Eye (tissue), 1 donor: ENCODE measurements around the gene TMEM140.
"Not testable (repeated sequence)": the region's sequence is repeated elsewhere in the genome, so short reads cannot be mapped to it uniquely, and the experiment has no call there.

Experiments
- DNase-seq: peaks from one replicate; pipeline ENCODE4 v3.0.0-alpha.2; 2015

The TMEM140 gene

GRCh38 chr7:135159359-135160085, 11.7 kb downstream of the TMEM140 start:
- no peak for DNase-seq

GRCh38 chr7:135160098-135160857, 12.4 kb downstream of the TMEM140 start:
- DNase-seq, result no peak

GRCh38 chr7:135160858-135161653, 13.2 kb downstream of the TMEM140 start:
- no peak for DNase-seq

GRCh38 chr7:135161669-135162068, 13.8 kb downstream of the TMEM140 start:
- DNase-seq, result no peak

- DNase-seq, result no peak
These were observed 14.6 kb downstream of the TMEM140 start for GRCh38 chr7:135162382-135163001.

- DNase-seq, result no peak
These were observed 16.6 kb downstream of the TMEM140 start for GRCh38 chr7:135164357-135165061.

- no peak for DNase-seq
These were observed 18.0 kb downstream of the TMEM140 start for GRCh38 chr7:135165862-135166261.

- no peak for DNase-seq
These were observed 18.6 kb downstream of the TMEM140 start for GRCh38 chr7:135166338-135166990.

- no peak for DNase-seq
These were observed 19.6 kb downstream of the TMEM140 start for GRCh38 chr7:135167365-135167917.

GRCh38 chr7:135168001-135168400, 20.1 kb downstream of the TMEM140 start:
- DNase-seq, result no peak

- no peak for DNase-seq
These were observed 20.7 kb downstream of the TMEM140 start for GRCh38 chr7:135168489-135169140.

- no peak for DNase-seq
These were observed 21.5 kb downstream of the TMEM140 start for GRCh38 chr7:135169141-135169963.

GRCh38 chr7:135169964-135170273, 22.0 kb downstream of the TMEM140 start:
- DNase-seq, result no peak

GRCh38 chr7:135170274-135170997, 22.6 kb downstream of the TMEM140 start, which contains the start of gene CYREN:
Gene CYREN, minus strand, starts transcription at chr7:135170707. Its CDS starts 1,785 bp downstream, at chr7:135168922.
- peak; percentile 94 for DNase-seq

GRCh38 chr7:135170998-135171481, 23.2 kb downstream of the TMEM140 start:
- DNase-seq, result not testable (repeated sequence)

- DNase-seq, result not testable (repeated sequence)
These were observed 23.9 kb downstream of the TMEM140 start for GRCh38 chr7:135171581-135172291.

GRCh38 chr7:135173916-135174315, 26.0 kb downstream of the TMEM140 start:
- DNase-seq, result not testable (repeated sequence)

- DNase-seq, result no peak
These were observed 27.1 kb downstream of the TMEM140 start for GRCh38 chr7:135174941-135175340.
